GM10248 (cell line): Measurements from ENCODE around the gene NAV3.
A peak's percentile ranks its signal among the peaks of the same experiment; 100 is the strongest.

Experiments used
- CTCF ChIA-PET: fragments of 300-600 bp; sonication (Branson Sonifier 250); formaldehyde crosslinking; extraction: SDS; loops from one replicate; lab custom pipeline; 2021; ENCODE audit warnings: antibody characterized with exemption; lab: Yijun Ruan, JAX
- POLR2A ChIA-PET: fragments of 350-650 bp; sonication (Branson Sonifier 250); formaldehyde crosslinking; extraction: SDS; loops from one replicate; lab custom pipeline; 2020; ENCODE audit warnings: antibody characterized with exemption; lab: Yijun Ruan, JAX
- DNase-seq: peaks from one replicate; pipeline ENCODE4 v3.0.0; 2012; ENCODE audit errors: extremely low spot score
- CTCF ChIP-seq: IDR thresholded peaks from 2 replicates; pipeline ENCODE4 v1.5.1; 2012; ENCODE audit warnings: mild to moderate bottlenecking, low read depth; ENCODE audit errors: extremely low read depth, missing control alignments, control extremely low read depth

NAV3 gene

DNA sequence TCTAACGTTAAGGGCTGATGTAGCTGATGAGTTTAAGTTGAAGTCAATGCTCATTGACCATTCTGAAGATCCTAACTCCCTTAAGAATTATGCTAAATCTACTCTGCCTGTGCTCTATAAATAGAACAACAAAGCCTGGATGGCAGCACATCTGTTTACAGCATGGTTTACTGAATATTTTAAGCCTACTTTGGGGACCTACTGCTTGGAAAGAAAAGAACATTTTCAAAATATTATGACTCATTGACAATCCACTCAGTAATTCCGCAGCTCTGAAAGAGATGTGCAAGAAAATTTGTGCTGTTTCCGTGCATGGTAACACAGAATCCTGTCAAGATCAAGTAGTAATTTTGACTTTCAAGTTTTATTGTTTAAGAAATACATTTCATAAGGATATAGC is 35.0 kb upstream of the NAV3 start:
- ChIA-PET CTCF (no interaction called here), POLR2A (no interaction called here)
- no peak for TF ChIP-seq CTCF
- DNase-seq, result no peak

DNA sequence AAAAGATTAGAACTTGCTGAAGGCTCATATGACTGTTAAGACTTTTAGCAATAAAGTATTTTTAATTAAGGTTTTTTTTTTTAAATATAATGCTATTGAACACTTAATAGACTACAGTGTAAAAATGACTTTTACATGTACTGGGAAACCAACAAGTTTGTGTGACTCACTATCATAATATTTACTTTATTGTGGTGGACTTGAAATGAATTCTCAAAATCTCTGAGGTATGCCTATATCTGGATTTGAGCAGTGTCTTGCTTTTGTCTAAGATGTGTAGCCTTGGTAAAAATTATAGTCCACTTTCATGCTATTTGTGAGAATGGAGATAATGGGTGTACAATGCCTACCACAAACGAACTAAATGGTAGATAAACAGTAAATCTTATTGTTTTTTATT is 33.9 kb upstream of the NAV3 start:
- CTCF ChIA-PET, result interaction anchor here (1.1 kb wide), 1 partner anchor 20 kb away, joined by 3 read pairs; no protein-coding TSS in a partner anchor
- no peak for DNase-seq

GRCh38 chr12:77800501-77800900 is 30.2 kb upstream of the NAV3 start:
- ChIA-PET CTCF (no interaction called here), POLR2A (no interaction called here)
- no peak for DNase-seq
- no peak for TF ChIP-seq CTCF

More for the DNA sequence above, 33.9 kb upstream of the NAV3 start:
- POLR2A ChIA-PET, result no interaction called here
- TF ChIP-seq CTCF, result no peak

DNA sequence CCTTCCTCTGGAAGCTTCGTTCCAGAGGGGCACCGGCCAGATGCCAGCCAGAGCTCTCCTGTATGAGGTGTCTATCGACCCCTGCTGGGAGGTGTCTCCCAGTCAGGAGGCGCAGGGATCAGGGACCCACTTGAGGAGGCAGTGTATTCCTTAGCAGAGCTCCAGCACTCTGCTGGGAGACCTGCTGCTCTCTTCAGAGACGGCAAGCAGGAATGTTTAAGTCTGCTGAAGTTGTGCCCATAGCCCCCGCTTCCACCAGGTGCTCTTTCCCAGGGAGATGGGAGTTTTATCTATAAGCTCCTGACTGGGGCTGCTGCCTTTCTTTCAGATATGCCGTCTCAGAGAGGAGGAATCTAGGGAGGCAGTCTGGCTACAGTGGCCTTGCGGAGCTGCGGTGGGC is 22.2 kb upstream of the NAV3 start:
- POLR2A ChIA-PET, result no interaction called here
- CTCF ChIA-PET, result interaction anchor here (0.7 kb wide), 1 partner anchor 9 kb away, joined by 3 read pairs; no protein-coding TSS in a partner anchor
- no peak for DNase-seq
- no peak for TF ChIP-seq CTCF

DNA sequence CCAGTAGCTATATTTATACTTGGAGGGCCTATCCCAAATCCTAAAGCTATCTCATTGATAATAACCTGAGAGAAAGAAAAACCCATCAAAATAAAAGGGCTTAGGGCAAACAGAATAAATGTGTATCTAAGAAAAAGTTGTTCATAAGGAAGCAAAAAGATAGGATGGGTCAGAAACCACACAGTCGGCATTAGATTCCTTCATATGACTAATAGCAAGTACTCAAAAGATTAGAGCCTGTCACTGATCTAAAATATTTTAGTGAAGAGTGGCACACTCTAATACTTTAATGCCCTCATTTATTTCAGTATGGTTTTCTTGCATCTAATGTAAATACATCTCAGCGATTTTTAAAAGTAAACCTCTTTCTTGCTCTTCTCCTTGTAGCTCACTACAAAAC is 17.1 kb upstream of the NAV3 start:
- POLR2A ChIA-PET, result no interaction called here
- TF ChIP-seq CTCF, result no peak
- no peak for DNase-seq
- CTCF ChIA-PET, result no interaction called here

GRCh38 chr12:77814386-77814785 is 16.3 kb upstream of the NAV3 start:
- POLR2A ChIA-PET, result no interaction called here
- CTCF ChIA-PET, result no interaction called here
- TF ChIP-seq CTCF, result no peak
- DNase-seq, result no peak

- POLR2A ChIA-PET, result no interaction called here
- DNase-seq, result peak; percentile 25
- TF ChIP-seq CTCF, result no peak
- CTCF ChIA-PET, result no interaction called here
Observed at GRCh38 chr12:77816196-77816595, 14.5 kb upstream of the NAV3 start.
